ENCODE data around the gene ATRAID. TPM values are rescaled to one million over a fixed set of nuclear protein-coding genes. Genes with fewer than 3 reads are reported as not detected.

The ATRAID gene
- total RNA-seq, 1 donor from 2014 or later: 92.1 TPM

DNA sequence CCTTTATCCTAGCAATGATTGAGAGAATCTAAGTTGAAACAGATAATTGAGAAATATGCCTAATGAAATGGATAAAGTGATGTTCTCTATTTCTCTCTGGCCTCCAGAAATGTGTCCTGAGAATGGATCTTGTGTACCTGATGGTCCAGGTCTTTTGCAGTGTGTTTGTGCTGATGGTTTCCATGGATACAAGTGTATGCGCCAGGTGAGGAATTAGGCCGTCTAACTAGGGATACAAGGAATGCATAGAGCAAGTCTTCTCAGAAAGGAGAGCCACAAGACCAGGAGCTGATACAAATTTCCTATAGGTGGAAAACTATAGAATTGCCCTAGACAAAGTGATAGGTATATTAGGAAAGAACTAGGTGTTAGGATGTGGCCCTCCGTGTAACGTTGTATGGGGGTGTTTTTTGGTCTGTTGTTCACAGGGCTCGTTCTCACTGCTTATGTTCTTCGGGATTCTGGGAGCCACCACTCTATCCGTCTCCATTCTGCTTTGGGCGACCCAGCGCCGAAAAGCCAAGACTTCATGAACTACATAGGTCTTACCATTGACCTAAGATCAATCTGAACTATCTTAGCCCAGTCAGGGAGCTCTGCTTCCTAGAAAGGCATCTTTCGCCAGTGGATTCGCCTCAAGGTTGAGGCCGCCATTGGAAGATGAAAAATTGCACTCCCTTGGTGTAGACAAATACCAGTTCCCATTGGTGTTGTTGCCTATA is 4.7 kb downstream of the ATRAID start:
- ATAC-seq: no peak

DNA sequence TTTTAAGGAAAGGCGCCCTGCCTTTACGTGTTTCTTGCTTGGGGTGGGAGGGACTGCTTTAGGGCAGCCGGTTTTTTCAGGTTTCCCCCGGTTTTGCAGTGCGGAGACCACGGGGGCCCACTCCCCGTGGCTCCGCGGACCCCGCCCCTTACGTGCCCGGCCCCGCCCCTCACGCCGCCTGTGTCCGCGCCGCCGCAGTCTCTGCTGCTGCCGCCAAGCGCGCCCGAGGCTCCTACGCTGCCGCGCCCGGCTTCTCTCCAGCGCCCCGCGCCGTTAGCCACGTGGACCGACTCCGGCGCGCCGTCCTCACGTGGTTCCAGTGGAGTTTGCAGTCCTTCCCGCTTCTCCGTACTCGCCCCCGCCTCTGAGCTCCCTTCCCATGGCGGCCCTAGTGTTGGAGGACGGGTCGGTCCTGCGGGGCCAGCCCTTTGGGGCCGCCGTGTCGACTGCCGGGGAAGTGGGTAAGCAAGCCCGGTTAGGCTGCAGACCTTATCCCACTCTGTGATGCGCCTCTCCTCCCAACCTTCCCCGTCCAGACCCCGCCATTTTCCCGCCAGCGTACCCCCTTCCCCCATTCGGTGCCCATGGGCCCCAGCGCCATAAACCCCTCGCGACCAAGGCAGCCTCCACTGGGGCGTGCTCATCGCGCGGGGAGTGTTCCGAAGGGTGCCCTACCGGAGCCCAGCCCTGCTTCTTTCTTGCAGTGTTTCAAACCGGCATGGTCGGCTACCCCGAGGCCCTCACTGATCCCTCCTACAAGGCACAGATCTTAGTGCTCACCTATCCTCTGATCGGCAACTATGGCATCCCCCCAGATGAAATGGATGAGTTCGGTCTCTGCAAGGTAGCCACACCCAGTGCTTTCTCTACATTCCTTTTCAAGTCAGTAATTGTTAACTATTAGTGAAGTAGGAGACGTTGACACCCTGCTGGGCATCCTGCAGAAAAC is 5.6 kb downstream of the ATRAID start, which contains the start of gene CAD:
CAD (plus strand) TSS at position 197 of the 949 bp plus-strand sequence; CDS start at position 380, 183 bp downstream.
- peak; percentile 95 for ATAC-seq
- intact Hi-C loops (cut with DNase I): no loop called here
- peak; percentile 92 for DNase-seq (ENCODE audit: low spot score)

More for the DNA sequence above, 4.7 kb downstream of the ATRAID start:
- no peak for DNase-seq (ENCODE audit: low spot score)
- intact Hi-C loops (cut with DNase I): no loop called here

DNA sequence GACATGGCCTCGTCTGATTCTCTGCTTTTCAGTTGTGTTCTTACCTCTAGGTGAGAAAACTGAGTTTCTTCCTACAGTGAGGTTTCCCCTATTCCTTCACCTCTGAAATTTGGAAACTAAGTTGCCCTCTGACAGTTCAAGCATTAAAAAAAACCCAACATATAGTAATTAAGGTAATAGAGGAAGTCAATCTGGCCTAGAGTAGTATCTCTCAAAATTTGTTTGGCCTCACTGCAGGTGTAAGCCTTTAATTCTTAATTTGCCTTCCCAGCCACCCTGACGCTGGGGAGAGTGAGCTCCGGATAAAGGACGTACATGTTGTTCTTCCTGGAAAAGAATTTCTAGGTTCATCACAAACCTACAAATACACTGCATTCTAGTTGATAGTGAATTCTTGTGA is 6.8 kb downstream of the ATRAID start:
- intact Hi-C loops (cut with DNase I): no loop called here
- no peak for ATAC-seq
- no peak for DNase-seq (ENCODE audit: low spot score)

DNA sequence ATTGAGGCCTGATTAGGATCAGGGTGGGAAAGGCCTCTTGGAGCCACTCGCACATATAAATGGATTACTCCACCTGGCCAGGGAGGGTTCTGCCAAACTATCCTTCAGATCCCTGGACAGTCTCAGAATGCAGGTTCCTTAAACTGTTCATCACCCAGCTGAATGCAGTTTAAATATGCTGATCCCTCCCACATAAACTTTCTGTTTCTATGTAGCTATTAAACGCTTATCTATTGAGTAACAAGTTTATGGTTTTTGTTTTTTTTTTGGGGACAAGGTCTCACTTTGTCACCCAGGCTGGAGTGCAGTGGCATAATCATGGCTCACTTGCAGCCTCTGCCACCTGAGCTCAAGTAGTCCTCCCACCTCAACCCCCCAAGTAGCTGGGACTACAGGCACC is 7.2 kb downstream of the ATRAID start:
- DNase-seq (ENCODE audit: low spot score) (no peak), ATAC-seq (no peak)
- intact Hi-C loops (cut with DNase I): no loop called here

DNA sequence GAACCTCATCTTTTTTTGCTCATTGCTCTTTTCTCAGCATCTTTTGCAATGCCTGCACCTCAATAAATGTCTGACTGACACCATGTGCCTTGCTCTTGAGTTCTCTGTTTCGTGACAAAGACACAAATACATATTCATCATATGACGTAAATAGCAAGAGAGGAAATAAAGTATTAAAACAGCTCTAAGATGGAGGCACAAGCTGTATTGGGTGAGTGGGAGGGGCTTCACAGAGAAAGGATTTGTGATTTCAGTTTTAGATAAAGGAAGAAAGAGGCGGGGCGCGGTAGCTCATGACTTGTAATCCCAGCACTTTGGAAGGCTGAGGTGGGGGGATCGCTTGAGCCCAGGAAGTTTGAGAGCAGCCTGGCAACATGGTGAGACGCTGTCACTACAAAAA is 8.2 kb downstream of the ATRAID start:
- ATAC-seq (no peak), DNase-seq (ENCODE audit: low spot score) (no peak)
- intact Hi-C loops (cut with DNase I): no loop called here

DNA sequence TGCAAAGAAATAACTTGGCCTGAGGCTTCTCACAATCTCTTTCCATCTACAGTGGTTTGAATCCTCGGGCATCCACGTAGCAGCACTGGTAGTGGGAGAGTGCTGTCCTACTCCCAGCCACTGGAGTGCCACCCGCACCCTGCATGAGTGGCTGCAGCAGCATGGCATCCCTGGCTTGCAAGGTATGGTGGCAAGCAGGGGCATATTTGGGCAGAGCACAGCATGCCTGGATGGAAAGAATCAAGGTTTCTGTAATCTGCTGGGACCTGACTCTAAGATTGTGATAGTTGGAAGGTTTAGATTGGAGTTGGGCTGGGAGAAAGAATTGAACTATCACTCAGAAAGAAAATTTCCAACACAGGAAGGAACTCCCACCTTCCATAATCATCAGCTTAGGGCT is 9.3 kb downstream of the ATRAID start:
- ATAC-seq (no peak), DNase-seq (ENCODE audit: low spot score) (no peak)
- intact Hi-C loops (cut with DNase I): no loop called here

DNA sequence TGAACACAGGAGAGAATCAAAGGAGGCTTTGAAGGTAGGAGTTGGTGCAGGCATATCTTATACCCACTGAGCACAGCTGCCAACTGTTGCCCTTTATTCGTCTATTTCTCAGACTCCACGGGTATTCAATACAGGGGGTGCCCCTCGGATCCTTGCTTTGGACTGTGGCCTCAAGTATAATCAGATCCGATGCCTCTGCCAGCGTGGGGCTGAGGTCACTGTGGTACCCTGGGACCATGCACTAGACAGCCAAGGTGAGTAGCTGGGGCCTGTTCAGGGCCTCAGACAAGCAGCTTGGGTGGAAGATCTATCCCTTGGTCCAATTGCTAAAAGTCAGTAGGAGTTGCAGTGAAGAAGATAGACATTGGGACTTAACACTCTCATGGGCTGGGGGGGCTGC is 10.6 kb downstream of the ATRAID start:
- intact Hi-C loops (cut with DNase I): no loop called here
- no peak for DNase-seq (ENCODE audit: low spot score)
- ATAC-seq: no peak

DNA sequence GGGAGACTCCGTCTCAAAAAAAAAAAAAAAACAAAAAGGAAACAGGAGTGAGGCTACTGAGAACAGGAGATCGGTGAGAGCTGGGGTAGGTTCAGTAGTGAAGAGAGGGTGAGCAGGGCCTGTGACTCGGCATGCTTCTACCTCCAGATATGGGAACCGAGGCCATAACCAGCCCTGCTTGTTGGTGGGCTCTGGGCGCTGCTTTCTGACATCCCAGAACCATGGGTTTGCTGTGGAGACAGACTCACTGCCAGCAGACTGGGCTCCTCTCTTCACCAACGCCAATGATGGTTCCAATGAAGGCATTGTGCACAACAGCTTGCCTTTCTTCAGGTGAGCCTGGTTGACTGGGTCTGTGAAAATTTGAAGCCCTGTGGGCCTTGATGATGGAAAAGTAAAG is 11.6 kb downstream of the ATRAID start:
- no peak for ATAC-seq
- intact Hi-C loops (cut with DNase I): no loop called here
- no peak for DNase-seq (ENCODE audit: low spot score)

DNA sequence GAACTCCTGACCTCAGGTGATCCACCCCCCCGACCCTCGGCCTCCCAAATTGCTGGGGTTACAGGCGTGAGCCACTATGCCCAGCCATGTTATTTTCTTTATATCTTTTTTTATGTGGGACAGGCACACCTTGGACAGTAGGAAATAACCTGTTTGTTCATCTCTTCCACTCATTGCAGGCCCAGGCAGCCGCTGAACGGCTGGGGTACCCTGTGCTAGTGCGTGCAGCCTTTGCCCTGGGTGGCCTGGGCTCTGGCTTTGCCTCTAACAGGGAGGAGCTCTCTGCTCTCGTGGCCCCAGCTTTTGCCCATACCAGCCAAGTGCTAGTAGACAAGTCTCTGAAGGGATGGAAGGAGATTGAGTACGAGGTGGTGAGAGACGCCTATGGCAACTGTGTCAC is 13.7 kb downstream of the ATRAID start:
- ATAC-seq (no peak), DNase-seq (ENCODE audit: low spot score) (no peak)
- intact Hi-C loops (cut with DNase I): no loop called here

DNA sequence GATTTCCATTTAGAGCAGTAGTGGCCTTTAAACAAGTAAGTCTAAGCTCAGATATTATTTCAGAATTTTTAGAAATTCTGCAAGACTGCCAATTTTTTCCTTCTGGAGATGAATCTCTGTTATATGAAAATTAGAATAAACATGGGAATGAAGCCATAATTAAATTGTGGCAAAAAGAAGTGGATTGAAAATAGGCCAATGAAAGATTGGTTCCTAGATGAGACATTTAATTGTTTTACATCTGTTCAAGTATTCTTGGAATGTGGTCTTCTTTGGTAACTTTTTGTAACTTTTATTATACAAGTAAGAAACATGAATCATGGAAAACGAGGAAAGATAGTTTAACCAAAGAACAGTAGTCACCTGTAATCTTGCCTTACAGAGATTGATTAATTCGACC is 15.7 kb downstream of the ATRAID start:
- intact Hi-C loops (cut with DNase I): no loop called here
- DNase-seq (ENCODE audit: low spot score): no peak
- ATAC-seq: no peak

DNA sequence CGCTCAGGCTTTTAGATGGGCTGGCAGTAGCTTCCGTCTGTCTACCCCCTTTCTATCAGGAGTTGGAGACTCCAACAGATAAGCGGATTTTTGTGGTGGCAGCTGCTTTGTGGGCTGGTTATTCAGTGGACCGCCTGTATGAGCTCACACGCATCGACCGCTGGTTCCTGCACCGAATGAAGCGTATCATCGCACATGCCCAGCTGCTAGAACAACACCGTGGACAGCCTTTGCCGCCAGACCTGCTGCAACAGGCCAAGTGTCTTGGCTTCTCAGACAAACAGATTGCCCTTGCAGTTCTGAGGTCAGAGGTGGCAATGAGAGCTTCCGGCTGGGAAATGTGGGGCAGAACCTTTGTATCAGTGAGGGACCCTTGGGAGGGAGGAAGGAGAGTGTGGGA is 20.1 kb downstream of the ATRAID start:
- no peak for DNase-seq (ENCODE audit: low spot score)
- intact Hi-C loops (cut with DNase I): no loop called here
- ATAC-seq: no peak

DNA sequence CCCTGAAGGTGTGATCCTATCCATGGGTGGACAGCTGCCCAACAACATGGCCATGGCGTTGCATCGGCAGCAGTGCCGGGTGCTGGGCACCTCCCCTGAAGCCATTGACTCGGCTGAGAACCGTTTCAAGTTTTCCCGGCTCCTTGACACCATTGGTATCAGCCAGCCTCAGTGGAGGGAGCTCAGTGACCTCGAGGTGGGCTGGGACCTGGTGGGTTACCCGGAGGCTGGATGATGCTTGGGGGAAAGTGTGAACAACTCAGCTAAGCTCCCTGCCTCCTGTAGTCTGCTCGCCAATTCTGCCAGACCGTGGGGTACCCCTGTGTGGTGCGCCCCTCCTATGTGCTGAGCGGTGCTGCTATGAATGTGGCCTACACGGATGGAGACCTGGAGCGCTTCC is 21.5 kb downstream of the ATRAID start:
- ATAC-seq (no peak), DNase-seq (ENCODE audit: low spot score) (no peak)
- intact Hi-C loops (cut with DNase I): no loop called here

DNA sequence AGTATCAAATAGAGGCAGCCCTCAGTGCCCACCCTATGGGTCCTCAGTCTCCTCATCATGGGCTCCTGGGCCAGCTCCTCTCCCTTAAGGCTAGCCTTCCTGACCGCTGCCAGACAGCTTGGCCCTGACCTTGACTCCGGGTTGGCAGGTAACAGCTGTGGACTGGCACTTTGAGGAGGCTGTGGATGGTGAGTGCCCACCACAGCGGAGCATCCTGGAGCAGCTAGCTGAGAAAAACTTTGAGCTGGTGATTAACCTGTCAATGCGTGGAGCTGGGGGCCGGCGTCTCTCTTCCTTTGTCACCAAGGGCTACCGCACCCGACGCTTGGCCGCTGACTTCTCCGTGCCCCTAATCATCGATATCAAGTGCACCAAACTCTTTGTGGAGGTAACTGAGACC is 24.3 kb downstream of the ATRAID start:
- intact Hi-C loops (cut with DNase I): no loop called here
- no peak for ATAC-seq
- DNase-seq (ENCODE audit: low spot score): no peak

DNA sequence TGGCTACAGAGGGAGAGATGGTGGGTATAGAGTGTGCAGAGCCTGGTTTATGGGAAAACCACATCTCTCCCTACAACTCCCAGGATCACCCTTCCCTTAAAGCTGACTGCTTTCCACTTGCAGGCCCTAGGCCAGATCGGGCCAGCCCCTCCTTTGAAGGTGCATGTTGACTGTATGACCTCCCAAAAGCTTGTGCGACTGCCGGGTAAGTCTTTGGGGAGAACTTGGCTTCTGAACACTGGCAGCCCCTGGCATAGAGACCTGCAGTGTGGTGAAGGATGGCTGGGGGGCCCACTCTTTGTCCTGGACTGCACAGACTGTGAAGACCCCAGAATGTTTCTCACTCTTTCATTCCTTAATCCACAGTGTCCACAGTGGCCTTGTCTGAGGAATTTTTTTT is 24.8 kb downstream of the ATRAID start:
- intact Hi-C loops (cut with DNase I): no loop called here
- DNase-seq (ENCODE audit: low spot score): no peak
- no peak for ATAC-seq

DNA sequence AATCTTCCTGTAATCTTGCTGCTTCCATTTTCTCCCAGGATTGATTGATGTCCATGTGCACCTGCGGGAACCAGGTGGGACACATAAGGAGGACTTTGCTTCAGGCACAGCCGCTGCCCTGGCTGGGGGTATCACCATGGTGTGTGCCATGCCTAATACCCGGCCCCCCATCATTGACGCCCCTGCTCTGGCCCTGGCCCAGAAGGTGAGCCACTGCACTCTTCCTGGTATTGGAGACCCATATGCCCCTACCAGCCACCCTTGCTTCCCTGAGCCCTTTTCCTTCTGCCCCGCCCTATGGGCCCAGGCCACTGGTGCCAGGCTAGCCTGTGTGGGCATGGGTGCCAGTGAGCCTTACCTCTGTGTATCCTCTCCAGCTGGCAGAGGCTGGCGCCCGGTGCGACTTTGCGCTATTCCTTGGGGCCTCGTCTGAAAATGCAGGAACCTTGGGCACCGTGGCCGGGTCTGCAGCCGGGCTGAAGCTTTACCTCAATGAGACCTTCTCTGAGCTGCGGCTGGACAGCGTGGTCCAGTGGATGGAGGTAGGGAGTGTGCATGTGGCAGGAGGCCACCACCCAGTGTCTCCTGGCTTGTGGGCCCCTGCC is 25.6 kb downstream of the ATRAID start:
- DNase-seq (ENCODE audit: low spot score) (no peak), ATAC-seq (no peak)
- intact Hi-C loops (cut with DNase I): no loop called here

DNA sequence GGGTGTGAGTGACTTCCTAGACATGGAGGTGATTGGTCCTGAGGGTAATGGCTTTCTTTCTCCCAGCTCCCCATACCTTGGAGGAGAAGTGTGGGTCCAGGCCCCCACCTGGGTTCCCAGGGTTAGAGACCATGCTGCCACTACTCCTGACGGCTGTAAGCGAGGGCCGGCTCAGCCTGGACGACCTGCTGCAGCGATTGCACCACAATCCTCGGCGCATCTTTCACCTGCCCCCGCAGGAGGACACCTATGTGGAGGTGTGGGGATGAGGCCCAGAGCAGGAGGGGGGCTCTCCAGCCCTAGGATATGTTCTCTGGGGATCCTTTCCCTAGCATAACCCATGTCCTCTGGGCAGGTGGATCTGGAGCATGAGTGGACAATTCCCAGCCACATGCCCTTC is 27.1 kb downstream of the ATRAID start:
- ATAC-seq (no peak), DNase-seq (ENCODE audit: low spot score) (no peak)
- intact Hi-C loops (cut with DNase I): no loop called here

DNA sequence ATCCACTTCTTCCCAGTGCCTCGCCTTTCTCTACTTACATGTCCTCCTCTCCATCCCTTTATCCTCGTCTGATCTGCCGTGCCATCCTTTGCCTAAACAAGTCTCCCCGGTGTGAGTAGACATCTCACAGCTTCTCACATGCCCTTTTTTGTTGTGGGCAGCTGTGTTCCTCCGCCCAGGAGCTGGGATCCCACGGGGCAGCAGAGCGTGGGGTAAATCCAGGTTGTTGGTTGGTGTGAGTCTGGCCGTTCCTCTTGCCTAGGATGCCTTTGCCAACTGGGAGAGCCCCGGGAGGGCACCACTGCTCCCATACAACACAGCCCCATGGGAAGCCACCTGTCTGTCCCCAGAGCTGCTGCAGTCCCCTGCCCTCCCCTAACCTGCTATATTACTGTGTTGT is 28.6 kb downstream of the ATRAID start:
- DNase-seq (ENCODE audit: low spot score): no peak
- intact Hi-C loops (cut with DNase I): no loop called here
- ATAC-seq: no peak

DNA sequence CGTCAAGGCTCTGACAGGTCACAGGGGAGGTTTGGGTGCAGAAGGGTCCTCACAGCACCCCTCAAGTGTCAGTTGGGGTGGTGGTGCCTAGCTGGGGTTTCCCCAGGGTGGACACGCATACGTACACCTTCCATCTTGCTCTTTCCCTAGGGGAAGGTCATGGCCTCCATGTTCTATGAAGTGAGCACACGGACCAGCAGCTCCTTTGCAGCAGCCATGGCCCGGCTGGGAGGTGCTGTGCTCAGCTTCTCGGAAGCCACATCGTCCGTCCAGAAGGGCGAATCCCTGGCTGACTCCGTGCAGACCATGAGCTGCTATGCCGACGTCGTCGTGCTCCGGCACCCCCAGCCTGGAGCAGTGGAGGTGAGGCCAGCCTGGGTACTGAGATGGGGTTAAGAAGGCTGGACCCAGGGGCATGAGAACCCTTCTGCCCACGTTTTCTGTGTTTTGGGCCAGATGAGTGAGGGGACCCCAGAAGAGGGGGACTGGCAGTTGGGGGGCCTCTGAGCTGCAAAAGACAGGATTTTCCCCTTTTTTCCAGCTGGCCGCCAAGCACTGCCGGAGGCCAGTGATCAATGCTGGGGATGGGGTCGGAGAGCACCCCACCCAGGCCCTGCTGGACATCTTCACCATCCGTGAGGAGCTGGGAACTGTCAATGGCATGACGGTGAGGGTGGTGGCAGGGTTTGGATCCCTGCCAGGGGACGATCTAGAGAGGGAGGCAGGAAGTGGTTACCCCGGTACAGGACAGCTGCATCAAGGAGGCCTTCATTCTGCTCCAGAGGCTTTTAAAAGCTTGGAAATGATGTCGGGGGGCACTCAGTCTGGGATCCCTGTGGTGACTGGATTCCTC is 30.1 kb downstream of the ATRAID start:
- no peak for ATAC-seq
- intact Hi-C loops (cut with DNase I): no loop called here
- DNase-seq (ENCODE audit: low spot score): no peak

DNA sequence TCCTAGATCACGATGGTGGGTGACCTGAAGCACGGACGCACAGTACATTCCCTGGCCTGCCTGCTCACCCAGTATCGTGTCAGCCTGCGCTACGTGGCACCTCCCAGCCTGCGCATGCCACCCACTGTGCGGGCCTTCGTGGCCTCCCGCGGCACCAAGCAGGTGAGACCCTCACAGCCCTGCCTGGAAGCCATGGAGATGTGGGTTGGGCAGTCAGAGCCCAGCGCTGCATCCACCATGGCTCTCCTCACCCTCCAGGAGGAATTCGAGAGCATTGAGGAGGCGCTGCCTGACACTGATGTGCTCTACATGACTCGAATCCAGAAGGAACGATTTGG is 30.7 kb downstream of the ATRAID start:
- DNase-seq (ENCODE audit: low spot score) (no peak), ATAC-seq (no peak)
- intact Hi-C loops (cut with DNase I): no loop called here
